ENCODE data around the gene SORL1-AS1.

The SORL1-AS1 gene

GRCh38 chr11:121449123-121449522, 3.6 kb downstream of the SORL1-AS1 start:
- H3K36me3 Mint-ChIP-seq (ENCODE audit: low read depth): peaks cover 2% of the 10 kb centered on the region
- peak overlapping the region; percentile 85 for H3K27ac Mint-ChIP-seq
- intact Hi-C loops (cut with micrococcal nuclease): loop anchor here (1.0 to 2.0 kb wide), 3 partner anchors 12 to 114 kb away; no protein-coding TSS in a partner anchor
- peak; percentile 38 for DNase-seq
- CTCF ChIA-PET: interaction anchor here (0.9 to 4.7 kb wide), 8 partner anchors 16 to 142 kb away, joined by 3 to 46 read pairs (median 4); no protein-coding TSS in a partner anchor
- peaks cover 81% of the 10 kb centered on the region for H3K4me1 Mint-ChIP-seq (ENCODE audit: low read depth)
- no peaks in the 10 kb centered on the region for H3K9me3 Mint-ChIP-seq
- H3K27me3 Mint-ChIP-seq (ENCODE audit: low read depth): no peaks in the 10 kb centered on the region
- peak overlapping the region; percentile 45 for H3K4me3 Mint-ChIP-seq

- Mint-ChIP-seq H3K9me3 (no peaks in the 10 kb centered on the region), H3K4me1 (ENCODE audit: low read depth) (peaks cover 80% of the 10 kb centered on the region), H3K27me3 (ENCODE audit: low read depth) (no peaks in the 10 kb centered on the region), H3K36me3 (ENCODE audit: low read depth) (peaks cover 2% of the 10 kb centered on the region), H3K27ac (peak overlapping the region; percentile 85), H3K4me3 (peak overlapping the region; percentile 7)
- intact Hi-C loops (cut with micrococcal nuclease): loop anchor here (1.0 to 2.0 kb wide), 3 partner anchors 16 to 156 kb away; partner anchors contain the start of gene SC5D
- CTCF ChIA-PET: interaction anchor here (1.1 to 4.7 kb wide), 6 partner anchors 17 to 143 kb away, joined by 3 to 46 read pairs (median 6); no protein-coding TSS in a partner anchor
- DNase-seq: peak; percentile 60
Observed at GRCh38 chr11:121448431-121448941, 4.3 kb downstream of the SORL1-AS1 start.

DNA sequence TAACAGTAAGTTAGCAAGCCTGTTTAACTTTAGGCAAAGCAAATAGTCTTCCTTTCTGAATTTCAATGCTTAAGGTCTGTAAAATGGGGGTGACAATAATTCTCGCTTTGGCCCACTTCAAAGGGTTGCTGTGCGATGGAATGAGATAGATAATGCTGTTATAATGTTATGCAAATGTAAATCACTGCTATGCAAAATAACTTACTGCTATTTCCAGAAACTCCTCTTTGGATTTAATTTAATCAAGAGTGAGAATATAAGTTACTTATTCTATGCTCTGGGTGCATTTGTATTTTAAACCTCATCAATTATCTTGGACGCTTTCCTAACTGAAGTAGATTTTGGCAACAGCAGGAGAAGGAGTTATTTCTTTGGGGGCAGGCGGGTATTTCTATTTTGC, 4.8 kb downstream of the SORL1-AS1 start:
- peak; percentile 2 for DNase-seq
- H3K9me3 Mint-ChIP-seq: no peaks in the 10 kb centered on the region
- CTCF ChIA-PET: interaction anchor here (0.8 to 1.9 kb wide), 2 partner anchors 20 to 134 kb away, joined by 3 to 7 read pairs; no protein-coding TSS in a partner anchor
- H3K4me3 Mint-ChIP-seq: no peak overlapping the region
- peaks cover 2% of the 10 kb centered on the region for H3K36me3 Mint-ChIP-seq (ENCODE audit: low read depth)
- H3K4me1 Mint-ChIP-seq (ENCODE audit: low read depth): peaks cover 76% of the 10 kb centered on the region
- intact Hi-C loops (cut with micrococcal nuclease): loop anchor here (1.0 to 2.0 kb wide), 3 partner anchors 16 to 156 kb away; partner anchors contain the start of gene SC5D
- H3K27ac Mint-ChIP-seq: peak overlapping the region; percentile 85
- no peaks in the 10 kb centered on the region for H3K27me3 Mint-ChIP-seq (ENCODE audit: low read depth)

- Mint-ChIP-seq H3K36me3 (ENCODE audit: low read depth) (no peaks in the 10 kb centered on the region), H3K9me3 (no peaks in the 10 kb centered on the region), H3K4me3 (no peak overlapping the region), H3K27ac (peak overlapping the region; percentile 80), H3K27me3 (ENCODE audit: low read depth) (no peaks in the 10 kb centered on the region), H3K4me1 (ENCODE audit: low read depth) (peaks cover 75% of the 10 kb centered on the region)
- CTCF ChIA-PET: interaction anchor here (0.7 to 1.9 kb wide), 7 partner anchors 13 to 252 kb away, joined by 3 to 7 read pairs (median 4); no protein-coding TSS in a partner anchor
- DNase-seq: no peak
- intact Hi-C loops (cut with micrococcal nuclease): loop anchor here (1.0 kb wide), 1 partner anchor 145 kb away; no protein-coding TSS in a partner anchor
Observed at GRCh38 chr11:121446752-121447156, 6.0 kb downstream of the SORL1-AS1 start.

GRCh38 chr11:121445071-121445768, 7.5 kb downstream of the SORL1-AS1 start:
- intact Hi-C loops (cut with micrococcal nuclease): no loop called here

GRCh38 chr11:121444526-121444925, 8.2 kb downstream of the SORL1-AS1 start:
- Mint-ChIP-seq H3K27me3 (ENCODE audit: low read depth) (no peaks in the 10 kb centered on the region), H3K9me3 (no peaks in the 10 kb centered on the region), H3K27ac (peak overlapping the region; percentile 46), H3K36me3 (ENCODE audit: low read depth) (no peaks in the 10 kb centered on the region), H3K4me3 (no peak overlapping the region), H3K4me1 (ENCODE audit: low read depth) (peaks cover 68% of the 10 kb centered on the region)
- CTCF ChIA-PET: interaction anchor here (1.1 to 2.3 kb wide), 2 partner anchors 8 to 49 kb away, joined by 4 to 7 read pairs; partner anchors contain the start of genes SORL1 and SORL1-AS1
- intact Hi-C loops (cut with micrococcal nuclease): loop anchor here (1.0 kb wide), 1 partner anchor 71 kb away; no protein-coding TSS in a partner anchor
- DNase-seq: no peak

More at GRCh38 chr11:121445071-121445768, 7.5 kb downstream of the SORL1-AS1 start:
- Mint-ChIP-seq H3K4me3 (peak overlapping the region; percentile 58), H3K27me3 (ENCODE audit: low read depth) (no peaks in the 10 kb centered on the region), H3K9me3 (no peaks in the 10 kb centered on the region), H3K27ac (peak overlapping the region; percentile 80), H3K36me3 (ENCODE audit: low read depth) (no peaks in the 10 kb centered on the region), H3K4me1 (ENCODE audit: low read depth) (peaks cover 72% of the 10 kb centered on the region)
- no peak for DNase-seq
- CTCF ChIA-PET: interaction anchor here (0.5 to 2.3 kb wide), 4 partner anchors 8 to 146 kb away, joined by 3 to 7 read pairs (median 4); partner anchors contain the start of genes SORL1 and SORL1-AS1

DNA sequence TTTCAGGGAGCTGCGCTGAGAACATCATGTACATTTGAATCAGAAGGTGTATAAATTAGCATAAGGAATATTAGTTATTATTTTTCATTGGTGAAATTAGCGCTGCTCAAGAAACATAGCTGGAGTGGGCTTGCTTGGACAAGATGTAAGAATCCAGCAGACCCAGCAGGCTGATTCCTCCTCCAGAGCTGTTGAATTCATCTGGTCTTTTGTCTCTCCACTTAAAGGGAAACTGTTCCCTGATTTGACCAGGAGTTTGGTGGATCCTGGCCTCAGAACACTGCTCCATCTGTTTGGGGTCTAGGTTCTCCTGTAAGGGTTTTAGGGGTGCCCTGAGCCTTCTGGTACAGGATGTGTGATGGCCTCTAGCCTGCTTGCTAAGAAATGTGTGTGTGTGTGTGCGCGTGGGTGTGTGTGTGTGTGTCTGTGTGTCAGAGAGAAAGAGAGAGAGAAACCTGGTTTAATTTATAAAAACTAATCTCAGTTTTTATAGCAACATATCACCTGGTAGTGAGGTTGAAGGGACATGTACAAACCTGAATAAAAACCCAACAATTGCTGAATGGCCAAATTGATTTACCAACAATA, 9.0 kb downstream of the SORL1-AS1 start:
- intact Hi-C loops (cut with micrococcal nuclease): loop anchor here (1.0 kb wide), 1 partner anchor 70 kb away; no protein-coding TSS in a partner anchor
- Mint-ChIP-seq H3K27ac (no peak overlapping the region), H3K4me3 (no peak overlapping the region), H3K27me3 (ENCODE audit: low read depth) (no peaks in the 10 kb centered on the region), H3K9me3 (no peaks in the 10 kb centered on the region), H3K36me3 (ENCODE audit: low read depth) (no peaks in the 10 kb centered on the region), H3K4me1 (ENCODE audit: low read depth) (peaks cover 63% of the 10 kb centered on the region)
- DNase-seq: peak; percentile 54
- CTCF ChIA-PET: interaction anchor here (0.5 to 2.3 kb wide), 4 partner anchors 8 to 110 kb away, joined by 3 to 7 read pairs (median 3); partner anchors contain the start of genes SORL1 and SORL1-AS1

- no peaks in the 10 kb centered on the region for H3K9me3 Mint-ChIP-seq
- H3K4me3 Mint-ChIP-seq: no peak overlapping the region
- intact Hi-C loops (cut with micrococcal nuclease): no loop called here
- H3K36me3 Mint-ChIP-seq (ENCODE audit: low read depth): no peaks in the 10 kb centered on the region
- H3K4me1 Mint-ChIP-seq (ENCODE audit: low read depth): peaks cover 60% of the 10 kb centered on the region
- no peak for DNase-seq
- H3K27ac Mint-ChIP-seq: no peak overlapping the region
- no peaks in the 10 kb centered on the region for H3K27me3 Mint-ChIP-seq (ENCODE audit: low read depth)
- CTCF ChIA-PET: interaction anchor here (1.4 kb wide), 1 partner anchor 9 kb away, joined by 6 read pairs; no protein-coding TSS in a partner anchor
Observed at GRCh38 chr11:121441521-121441920, 11.2 kb downstream of the SORL1-AS1 start.

DNA sequence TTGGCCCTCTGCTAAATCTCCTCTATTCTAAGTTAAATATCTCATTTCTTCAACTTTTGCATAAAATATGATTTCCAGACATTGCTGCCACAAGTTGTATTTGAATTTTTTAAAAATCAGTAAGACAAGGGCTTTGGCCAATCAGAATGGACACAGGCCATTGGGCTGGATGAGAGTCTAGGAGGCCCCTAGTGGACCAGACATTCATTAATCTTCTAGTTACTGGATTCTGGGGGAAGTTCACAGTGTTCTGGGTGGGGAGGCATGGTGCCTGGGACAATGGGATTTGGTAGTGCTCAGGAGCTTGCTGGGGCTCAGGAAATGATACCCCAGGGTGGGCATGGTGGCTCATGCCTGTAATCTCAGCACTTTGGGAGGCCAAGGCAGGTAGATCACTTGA, 13.0 kb downstream of the SORL1-AS1 start:
- H3K27ac Mint-ChIP-seq: no peak overlapping the region
- H3K27me3 Mint-ChIP-seq (ENCODE audit: low read depth): no peaks in the 10 kb centered on the region
- intact Hi-C loops (cut with micrococcal nuclease): no loop called here
- CTCF ChIA-PET: interaction anchor here (0.6 to 0.9 kb wide), 2 partner anchors 99 to 216 kb away, joined by 3 read pairs; no protein-coding TSS in a partner anchor
- DNase-seq: no peak
- H3K36me3 Mint-ChIP-seq (ENCODE audit: low read depth): no peaks in the 10 kb centered on the region
- H3K4me1 Mint-ChIP-seq (ENCODE audit: low read depth): peaks cover 60% of the 10 kb centered on the region
- H3K4me3 Mint-ChIP-seq: no peak overlapping the region
- H3K9me3 Mint-ChIP-seq: no peaks in the 10 kb centered on the region

DNA sequence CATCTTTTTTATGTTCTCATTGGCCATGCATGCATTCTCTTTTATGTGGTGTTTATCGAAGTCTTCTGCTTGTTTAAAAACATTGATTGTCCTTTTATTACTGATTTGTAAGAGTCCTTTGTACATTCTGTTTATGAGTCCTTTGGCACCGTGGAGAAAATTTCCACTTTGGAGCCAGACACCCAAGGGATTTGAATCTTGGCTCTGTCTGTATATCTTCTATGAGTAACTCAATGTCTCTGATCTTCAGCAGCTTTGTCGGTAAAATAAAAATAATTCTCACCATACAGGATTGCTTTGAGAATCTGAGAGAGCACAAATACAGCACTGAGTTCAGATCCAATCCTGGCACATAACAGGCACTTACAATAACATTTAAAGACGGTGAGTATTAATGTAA, 13.4 kb downstream of the SORL1-AS1 start:
- Mint-ChIP-seq H3K4me1 (ENCODE audit: low read depth) (peaks cover 59% of the 10 kb centered on the region), H3K36me3 (ENCODE audit: low read depth) (no peaks in the 10 kb centered on the region), H3K9me3 (no peaks in the 10 kb centered on the region), H3K4me3 (no peak overlapping the region), H3K27ac (no peak overlapping the region), H3K27me3 (ENCODE audit: low read depth) (no peaks in the 10 kb centered on the region)
- intact Hi-C loops (cut with micrococcal nuclease): no loop called here
- CTCF ChIA-PET: interaction anchor here (0.9 kb wide), 1 partner anchor 99 kb away, joined by 3 read pairs; no protein-coding TSS in a partner anchor
- DNase-seq: no peak

- H3K4me3 Mint-ChIP-seq: no peak overlapping the region
- no peak for DNase-seq
- H3K9me3 Mint-ChIP-seq: no peaks in the 10 kb centered on the region
- intact Hi-C loops (cut with micrococcal nuclease): loop anchor here (1.0 kb wide), 2 partner anchors 12 to 27 kb away; no protein-coding TSS in a partner anchor
- H3K4me1 Mint-ChIP-seq (ENCODE audit: low read depth): peaks cover 53% of the 10 kb centered on the region
- H3K27me3 Mint-ChIP-seq (ENCODE audit: low read depth): no peaks in the 10 kb centered on the region
- CTCF ChIA-PET: no interaction called here
- H3K36me3 Mint-ChIP-seq (ENCODE audit: low read depth): no peaks in the 10 kb centered on the region
- peak overlapping the region; percentile 14 for H3K27ac Mint-ChIP-seq
Observed at GRCh38 chr11:121437686-121438078, 15.1 kb downstream of the SORL1-AS1 start.
